Nephron (organoid): ENCODE measurements around the gene OR10H4.
"Not testable (repeated sequence)": the region's sequence is repeated elsewhere in the genome, so short reads cannot be mapped to it uniquely, and the experiment has no call there.

Experiments used
- H3K27ac Mint-ChIP-seq, 3 experiments: 2 replicates each; pipeline ENCODE4 v1.8.0; 2020; ENCODE audit warnings: mixed read lengths in 3 of 3, mild to moderate bottlenecking in 2 of 3, moderate library complexity in 1 of 3
- H3K27me3 Mint-ChIP-seq: 2 replicates; pipeline ENCODE4 v1.8.0; 2021; ENCODE audit warnings: low read depth, mild to moderate bottlenecking, moderate library complexity, mixed read lengths
- H3K36me3 Mint-ChIP-seq: 2 replicates; pipeline ENCODE4 v1.8.0; 2020; ENCODE audit warnings: low read depth, mixed read lengths
- H3K4me1 Mint-ChIP-seq: 2 replicates; pipeline ENCODE4 v1.8.0; 2020; ENCODE audit warnings: mixed read lengths
- H3K4me3 Mint-ChIP-seq, 3 experiments: 2 replicates each; pipeline ENCODE4 v1.8.0; 2020; ENCODE audit warnings: mild to moderate bottlenecking in 3 of 3, mixed read lengths in 3 of 3, moderate library complexity in 2 of 3
- H3K9me3 Mint-ChIP-seq: 2 replicates; pipeline ENCODE4 v1.8.0; 2020; ENCODE audit warnings: mixed read lengths
- TF ChIP-seq, protein P1 (sequence below), 3 experiments: fragments of 200-600 bp; sonication (generic); IDR thresholded peaks; one replicate each; pipeline ENCODE4 v1.5.0; 2021; ENCODE audit warnings: antibody characterized with exemption in 3 of 3; ENCODE audit not compliant: unreplicated experiment in 3 of 3

Gene OR10H4

DNA sequence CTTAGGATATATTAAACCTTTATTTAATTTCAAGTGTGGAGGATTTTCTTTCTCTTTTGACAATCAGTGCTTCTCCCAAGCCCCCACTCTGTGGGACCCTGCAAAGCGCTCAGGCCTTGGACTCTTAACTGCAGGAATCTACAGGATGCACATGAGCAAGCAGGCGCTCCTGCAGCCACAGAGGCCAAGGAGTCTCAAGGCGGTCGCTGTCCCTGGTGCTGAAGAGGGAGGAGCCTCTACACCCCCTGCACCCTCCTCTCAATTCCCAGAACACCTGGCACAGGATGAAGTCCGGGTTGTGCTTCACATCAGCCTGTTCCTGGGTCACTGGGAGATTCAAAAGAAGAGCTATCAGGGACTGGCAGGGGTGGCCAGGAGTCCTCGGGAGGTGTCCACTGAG lies 13.5 kb downstream of the OR10H4 start:
- TF ChIP-seq, protein P1, sequence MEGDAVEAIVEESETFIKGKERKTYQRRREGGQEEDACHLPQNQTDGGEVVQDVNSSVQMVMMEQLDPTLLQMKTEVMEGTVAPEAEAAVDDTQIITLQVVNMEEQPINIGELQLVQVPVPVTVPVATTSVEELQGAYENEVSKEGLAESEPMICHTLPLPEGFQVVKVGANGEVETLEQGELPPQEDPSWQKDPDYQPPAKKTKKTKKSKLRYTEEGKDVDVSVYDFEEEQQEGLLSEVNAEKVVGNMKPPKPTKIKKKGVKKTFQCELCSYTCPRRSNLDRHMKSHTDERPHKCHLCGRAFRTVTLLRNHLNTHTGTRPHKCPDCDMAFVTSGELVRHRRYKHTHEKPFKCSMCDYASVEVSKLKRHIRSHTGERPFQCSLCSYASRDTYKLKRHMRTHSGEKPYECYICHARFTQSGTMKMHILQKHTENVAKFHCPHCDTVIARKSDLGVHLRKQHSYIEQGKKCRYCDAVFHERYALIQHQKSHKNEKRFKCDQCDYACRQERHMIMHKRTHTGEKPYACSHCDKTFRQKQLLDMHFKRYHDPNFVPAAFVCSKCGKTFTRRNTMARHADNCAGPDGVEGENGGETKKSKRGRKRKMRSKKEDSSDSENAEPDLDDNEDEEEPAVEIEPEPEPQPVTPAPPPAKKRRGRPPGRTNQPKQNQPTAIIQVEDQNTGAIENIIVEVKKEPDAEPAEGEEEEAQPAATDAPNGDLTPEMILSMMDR (IDR thresholded peaks at IDR 0.05; ENCODE audit: unreplicated experiment in 3 of 3): no peak
- H3K27me3 Mint-ChIP-seq: no peaks in the 10 kb centered on the region
- H3K36me3 Mint-ChIP-seq: no peaks in the 10 kb centered on the region
- H3K4me3 Mint-ChIP-seq: no peak overlapping the region
- H3K27ac Mint-ChIP-seq: no peak overlapping the region
- peaks cover 33% of the 10 kb centered on the region for H3K9me3 Mint-ChIP-seq
- H3K4me1 Mint-ChIP-seq: no peaks in the 10 kb centered on the region

DNA sequence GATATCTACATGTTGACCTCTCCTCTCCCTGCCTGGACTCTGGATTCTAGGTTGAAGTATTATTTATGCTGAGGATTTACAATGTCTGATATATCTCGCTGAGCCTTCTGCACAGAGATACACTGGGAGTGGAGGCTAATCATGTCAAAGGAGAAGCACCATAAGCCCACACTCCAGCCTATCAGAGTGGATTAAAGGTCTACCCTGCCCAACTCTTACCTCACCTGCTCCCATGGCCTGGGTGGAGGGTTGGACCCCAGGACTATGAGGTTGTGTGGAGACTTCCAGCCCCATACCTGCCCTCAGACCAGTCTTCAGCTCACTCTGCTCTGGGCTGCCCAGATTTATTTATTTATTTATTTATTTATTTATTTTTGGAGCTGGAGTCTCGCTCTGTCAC lies 15.4 kb downstream of the OR10H4 start:
- peaks cover 30% of the 10 kb centered on the region for H3K9me3 Mint-ChIP-seq
- no peaks in the 10 kb centered on the region for H3K36me3 Mint-ChIP-seq
- no peak overlapping the region for H3K4me3 Mint-ChIP-seq
- H3K27ac Mint-ChIP-seq: no peak overlapping the region
- no peaks in the 10 kb centered on the region for H3K27me3 Mint-ChIP-seq
- H3K4me1 Mint-ChIP-seq: no peaks in the 10 kb centered on the region
- TF ChIP-seq, protein P1 (IDR thresholded peaks at IDR 0.05; ENCODE audit: unreplicated experiment in 3 of 3): no peak

DNA sequence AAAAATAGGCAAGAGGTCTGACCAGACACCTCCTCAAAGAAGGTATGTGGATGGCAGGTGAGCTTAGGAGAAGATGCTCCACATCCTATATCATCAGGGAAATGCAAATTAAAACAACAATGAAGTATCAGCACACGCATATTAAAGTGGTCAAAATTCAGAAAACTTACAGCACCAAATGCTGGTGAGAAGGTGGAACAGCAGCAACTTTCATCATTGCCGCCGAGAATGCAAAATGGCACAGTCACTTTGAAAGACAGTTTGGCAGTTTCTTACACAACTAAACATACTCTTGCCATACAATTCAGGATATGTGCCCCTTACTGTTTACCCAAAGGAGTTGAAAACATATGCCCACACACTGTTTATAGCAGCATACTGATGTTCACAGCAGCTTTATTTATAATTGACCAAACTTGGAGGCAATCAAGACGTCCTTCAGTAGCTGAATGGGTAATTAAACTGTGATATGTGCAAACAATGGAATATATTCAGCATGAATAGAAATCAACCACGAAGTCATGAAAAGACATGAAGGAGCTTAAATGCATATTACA lies 22.5 kb downstream of the OR10H4 start:
- no peak overlapping the region for H3K4me3 Mint-ChIP-seq
- no peaks in the 10 kb centered on the region for H3K36me3 Mint-ChIP-seq
- peaks cover 14% of the 10 kb centered on the region for H3K9me3 Mint-ChIP-seq
- TF ChIP-seq, protein P1 (IDR thresholded peaks at IDR 0.05; ENCODE audit: unreplicated experiment in 3 of 3): no peak
- H3K27ac Mint-ChIP-seq: no peak overlapping the region
- no peaks in the 10 kb centered on the region for H3K4me1 Mint-ChIP-seq
- no peaks in the 10 kb centered on the region for H3K27me3 Mint-ChIP-seq

DNA sequence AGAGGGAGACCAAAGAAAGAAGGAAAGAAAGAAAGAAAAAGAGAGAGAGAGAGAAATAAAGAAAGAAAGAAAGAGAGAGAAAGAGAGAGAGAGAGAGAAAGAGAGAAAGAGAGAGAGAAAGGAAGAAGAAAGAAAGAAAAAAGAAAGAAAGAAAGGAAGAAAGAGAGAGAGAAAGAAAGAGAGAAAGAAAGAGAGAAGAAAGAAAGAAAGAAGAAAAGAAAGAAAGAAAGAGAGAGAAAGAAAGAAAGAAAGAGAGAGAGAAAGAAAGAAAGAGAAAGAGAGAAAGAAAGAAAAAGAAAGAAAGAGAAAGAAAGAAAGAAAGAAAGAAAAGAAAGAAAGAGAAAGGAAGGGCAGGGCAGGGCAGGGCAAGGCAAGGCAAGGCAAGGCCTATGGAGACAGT lies 23.2 kb downstream of the OR10H4 start:
- H3K4me3 Mint-ChIP-seq, H3K36me3 Mint-ChIP-seq: not testable (repeated sequence)

DNA sequence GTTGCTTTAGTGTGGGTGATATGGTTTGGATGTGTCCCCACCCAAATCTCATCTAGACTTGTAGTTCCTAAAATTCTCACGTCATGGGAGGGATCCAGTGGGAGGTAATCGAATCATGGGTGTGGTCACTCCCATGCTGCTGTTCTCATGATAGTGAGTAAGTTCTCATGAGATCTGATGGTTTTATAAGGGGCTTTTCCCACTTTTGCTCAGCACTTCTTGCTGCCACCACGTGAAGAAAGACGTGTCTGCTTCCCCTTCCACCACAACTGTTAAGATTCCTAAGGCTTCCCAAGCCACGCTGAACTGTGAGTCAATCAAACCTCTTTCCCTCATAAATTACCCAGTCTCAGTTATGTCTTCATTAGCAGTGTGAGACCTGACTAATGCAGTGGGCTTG lies 26.0 kb downstream of the OR10H4 start:
- peaks cover 30% of the 10 kb centered on the region for H3K9me3 Mint-ChIP-seq
- H3K27me3 Mint-ChIP-seq: no peaks in the 10 kb centered on the region
- H3K27ac Mint-ChIP-seq: no peak overlapping the region
- H3K4me3 Mint-ChIP-seq: no peak overlapping the region
- TF ChIP-seq, protein P1 (IDR thresholded peaks at IDR 0.05; ENCODE audit: unreplicated experiment in 3 of 3): no peak
- no peaks in the 10 kb centered on the region for H3K4me1 Mint-ChIP-seq
- no peaks in the 10 kb centered on the region for H3K36me3 Mint-ChIP-seq

More for the DNA sequence above, 23.2 kb downstream of the OR10H4 start:
- not testable (repeated sequence) for H3K27ac Mint-ChIP-seq, H3K27me3 Mint-ChIP-seq, H3K4me1 Mint-ChIP-seq
- H3K9me3 Mint-ChIP-seq: peaks cover 15% of the 10 kb centered on the region

DNA sequence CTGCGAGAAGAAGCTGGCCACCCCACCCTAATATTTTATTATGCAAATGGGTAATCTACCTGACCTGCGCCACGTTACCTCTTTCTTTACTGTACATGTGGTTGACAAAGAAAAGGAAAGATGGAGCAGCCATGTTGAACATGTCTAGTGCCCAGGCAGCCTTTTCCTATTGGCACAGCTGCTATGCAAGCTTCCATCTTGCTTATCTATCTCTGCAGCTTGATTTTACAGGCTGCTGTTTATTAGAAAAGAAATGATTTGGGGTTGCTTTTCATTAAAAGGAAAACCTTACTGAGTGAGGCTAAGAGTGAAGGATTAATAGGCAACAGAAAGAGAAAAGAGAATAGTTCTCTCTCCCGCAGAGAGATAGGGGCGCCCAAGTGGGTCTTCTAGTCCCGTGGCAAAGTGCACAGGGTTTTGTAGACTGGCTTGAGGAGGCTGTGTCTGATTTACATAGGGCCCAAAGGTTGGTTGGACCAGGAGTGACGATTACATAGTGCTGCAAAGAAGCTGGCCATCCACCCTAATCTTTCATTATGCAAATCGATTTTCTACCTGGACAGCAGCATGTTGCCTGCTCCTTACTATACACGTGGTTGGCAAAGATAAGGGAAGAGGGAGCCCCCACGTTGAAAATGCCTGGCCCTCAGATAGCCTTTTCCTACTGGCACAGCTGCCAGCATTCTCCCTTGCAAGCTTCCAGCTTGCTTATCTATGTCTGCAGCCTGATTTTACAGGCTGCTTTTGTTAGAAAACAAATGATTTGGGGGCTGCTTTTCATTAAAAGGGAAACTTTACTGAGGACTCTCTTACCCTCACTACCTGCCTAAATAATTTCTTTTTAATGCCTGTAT lies 28.3 kb downstream of the OR10H4 start:
- H3K4me3 Mint-ChIP-seq: no peak overlapping the region
- H3K4me1 Mint-ChIP-seq: no peaks in the 10 kb centered on the region
- no peaks in the 10 kb centered on the region for H3K36me3 Mint-ChIP-seq
- H3K9me3 Mint-ChIP-seq: peaks cover 26% of the 10 kb centered on the region
- no peak overlapping the region for H3K27ac Mint-ChIP-seq
- TF ChIP-seq, protein P1 (IDR thresholded peaks at IDR 0.05; ENCODE audit: unreplicated experiment in 3 of 3): no peak
- no peaks in the 10 kb centered on the region for H3K27me3 Mint-ChIP-seq
